ENCODE data around the gene ODF2.

DNA sequence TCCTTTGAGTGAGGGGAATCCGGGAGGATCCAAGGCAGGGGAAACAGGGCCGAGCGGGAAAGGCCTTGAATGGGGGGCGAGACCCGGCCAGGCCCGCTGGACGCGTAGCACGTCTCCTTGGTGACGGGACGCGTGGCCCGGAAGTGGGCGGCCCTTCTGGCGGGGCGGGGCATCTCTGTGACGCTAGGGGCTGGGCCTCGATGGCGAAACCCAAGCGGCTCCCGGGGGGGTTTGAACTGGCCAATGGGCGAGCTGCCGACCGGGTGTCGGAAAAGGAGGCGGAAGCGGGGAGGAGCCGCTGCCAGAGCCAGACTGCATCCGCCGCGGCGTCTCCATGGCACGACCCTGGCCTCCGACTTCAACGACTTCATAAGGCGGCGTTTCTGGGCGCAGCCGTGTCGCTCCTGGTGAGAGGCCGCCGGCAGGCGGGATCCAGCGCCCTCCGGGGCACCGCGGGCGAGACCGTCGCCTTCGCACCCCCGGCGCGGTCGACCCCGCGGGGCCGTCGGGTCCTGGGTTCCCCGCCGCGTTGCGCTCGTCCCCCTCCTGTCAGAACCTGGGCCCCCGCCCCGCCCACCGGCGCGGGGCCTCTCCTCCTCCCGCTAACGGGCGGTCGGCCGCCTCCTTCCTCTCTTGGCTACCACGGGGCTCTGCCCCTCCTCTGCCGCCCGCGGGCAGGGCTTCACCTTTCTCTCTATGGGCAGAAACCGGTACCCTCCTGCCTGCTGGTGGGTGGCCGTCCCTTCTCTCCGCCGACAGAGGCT lies at the start of gene ODF2:
- TF ChIP-seq POLR2A (IDR thresholded peaks at IDR 0.05): peak; percentile 50 to 60
- TF ChIP-seq, protein P1, sequence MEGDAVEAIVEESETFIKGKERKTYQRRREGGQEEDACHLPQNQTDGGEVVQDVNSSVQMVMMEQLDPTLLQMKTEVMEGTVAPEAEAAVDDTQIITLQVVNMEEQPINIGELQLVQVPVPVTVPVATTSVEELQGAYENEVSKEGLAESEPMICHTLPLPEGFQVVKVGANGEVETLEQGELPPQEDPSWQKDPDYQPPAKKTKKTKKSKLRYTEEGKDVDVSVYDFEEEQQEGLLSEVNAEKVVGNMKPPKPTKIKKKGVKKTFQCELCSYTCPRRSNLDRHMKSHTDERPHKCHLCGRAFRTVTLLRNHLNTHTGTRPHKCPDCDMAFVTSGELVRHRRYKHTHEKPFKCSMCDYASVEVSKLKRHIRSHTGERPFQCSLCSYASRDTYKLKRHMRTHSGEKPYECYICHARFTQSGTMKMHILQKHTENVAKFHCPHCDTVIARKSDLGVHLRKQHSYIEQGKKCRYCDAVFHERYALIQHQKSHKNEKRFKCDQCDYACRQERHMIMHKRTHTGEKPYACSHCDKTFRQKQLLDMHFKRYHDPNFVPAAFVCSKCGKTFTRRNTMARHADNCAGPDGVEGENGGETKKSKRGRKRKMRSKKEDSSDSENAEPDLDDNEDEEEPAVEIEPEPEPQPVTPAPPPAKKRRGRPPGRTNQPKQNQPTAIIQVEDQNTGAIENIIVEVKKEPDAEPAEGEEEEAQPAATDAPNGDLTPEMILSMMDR (IDR thresholded peaks at IDR 0.05): peak in 1 of 4 experiments; percentile 11
